HG03039 (cell line): ENCODE results near the gene SNRPD3.
"Not testable (repeated sequence)": the region's sequence is repeated elsewhere in the genome, so short reads cannot be mapped to it uniquely, and the experiment has no call there.

ENCODE experiments used
- ATAC-seq: cut with Tn5 transposase; IDR thresholded peaks from one replicate; pipeline ENCODE4 v1.9.1; 2021; ENCODE audit warnings: mild to moderate bottlenecking, moderate library complexity; ENCODE audit not compliant: unreplicated experiment

Gene SNRPD3

DNA sequence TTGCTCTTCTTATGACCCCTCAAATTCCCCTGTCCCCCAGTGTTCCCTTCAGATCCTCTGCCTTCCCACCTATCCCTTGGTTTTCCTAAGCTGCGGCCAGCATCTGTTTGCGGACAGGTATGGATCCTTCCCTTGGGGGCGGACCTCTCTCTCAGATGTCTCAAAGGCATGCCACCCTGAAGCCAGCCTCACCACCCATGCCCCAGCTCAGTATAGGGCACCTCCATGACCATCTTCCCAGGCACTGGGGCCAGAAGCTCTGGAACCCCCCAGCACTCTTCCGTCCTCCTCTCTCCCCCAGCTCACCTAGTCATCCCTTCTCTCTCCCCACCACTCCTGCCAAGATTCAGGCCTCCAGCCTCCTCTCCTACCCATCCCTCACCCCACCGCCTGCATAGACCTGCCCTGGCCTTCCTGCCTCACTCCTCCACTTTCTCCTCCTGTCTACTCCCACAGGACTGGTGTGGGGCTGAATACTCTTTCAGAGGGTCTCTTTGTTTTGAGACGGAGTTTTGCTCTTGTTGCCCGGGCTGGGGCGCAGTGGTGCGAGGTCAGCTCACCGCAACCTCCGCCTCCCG is 34.9 kb downstream of the SNRPD3 start:
- no peak for ATAC-seq

DNA sequence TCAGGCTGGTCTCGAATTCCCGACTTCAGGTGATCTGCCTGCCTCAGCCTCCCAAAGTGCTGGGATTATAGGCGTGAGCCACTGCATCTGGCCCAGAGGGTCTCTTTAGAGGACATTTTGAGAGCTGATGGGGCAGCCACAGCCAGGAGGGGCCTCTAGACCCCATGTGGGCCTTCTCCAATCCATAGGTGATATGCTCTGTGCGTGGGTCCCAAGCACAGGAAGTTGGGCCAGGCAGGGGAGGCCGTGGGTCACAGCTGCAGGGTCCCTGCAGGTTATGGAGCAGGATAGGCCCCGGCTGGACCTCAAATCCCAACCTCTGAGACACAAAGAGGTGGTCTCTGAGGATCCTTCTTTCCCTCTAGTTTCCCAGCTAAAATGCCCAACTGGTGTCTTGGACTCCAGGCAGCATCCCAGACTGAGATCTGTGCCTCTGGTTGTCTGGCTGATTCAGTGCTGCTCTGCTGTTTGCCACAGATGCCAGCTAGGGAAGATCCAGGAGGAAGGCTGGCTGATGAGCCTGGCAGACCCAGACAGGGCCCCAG is 35.6 kb downstream of the SNRPD3 start:
- no peak for ATAC-seq

DNA sequence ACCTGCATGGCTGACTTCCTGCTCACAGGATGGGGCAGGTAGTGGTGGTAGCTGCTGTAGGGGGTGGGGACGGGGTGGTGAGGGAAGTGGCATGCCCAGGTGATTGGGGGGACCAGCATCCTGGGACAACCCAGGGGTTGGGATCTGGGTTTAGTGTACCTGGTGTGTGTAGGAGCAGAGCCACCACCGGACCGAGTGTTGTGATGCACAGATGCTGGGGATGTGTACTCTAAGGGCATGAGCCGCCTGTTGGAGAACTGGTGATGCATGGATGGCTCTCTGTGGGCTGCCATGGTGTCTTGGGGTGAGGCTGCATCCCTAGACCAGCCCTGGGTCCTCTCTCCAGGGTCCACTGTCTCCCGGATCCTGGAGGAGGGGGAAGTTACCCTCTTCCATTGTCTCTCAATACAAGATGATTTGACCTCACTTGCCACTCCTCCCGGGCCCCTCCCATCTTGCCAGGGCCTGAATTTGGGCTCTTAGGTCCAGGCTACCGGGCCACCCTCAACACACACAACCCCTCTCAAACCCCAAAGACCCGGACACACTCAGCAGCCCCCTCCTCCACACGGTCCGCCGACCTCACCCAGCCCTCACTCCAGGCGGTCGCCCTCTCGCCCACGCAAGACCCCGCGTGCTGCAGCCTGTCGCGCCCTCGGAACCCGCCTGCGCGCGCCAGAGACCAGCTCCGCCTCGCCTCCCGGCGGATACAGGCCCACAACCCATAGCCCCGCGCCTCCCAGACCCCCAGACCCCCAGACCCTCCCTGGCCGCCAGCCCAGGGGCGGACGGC is 36.5 kb downstream of the SNRPD3 start:
- no peak for ATAC-seq

DNA sequence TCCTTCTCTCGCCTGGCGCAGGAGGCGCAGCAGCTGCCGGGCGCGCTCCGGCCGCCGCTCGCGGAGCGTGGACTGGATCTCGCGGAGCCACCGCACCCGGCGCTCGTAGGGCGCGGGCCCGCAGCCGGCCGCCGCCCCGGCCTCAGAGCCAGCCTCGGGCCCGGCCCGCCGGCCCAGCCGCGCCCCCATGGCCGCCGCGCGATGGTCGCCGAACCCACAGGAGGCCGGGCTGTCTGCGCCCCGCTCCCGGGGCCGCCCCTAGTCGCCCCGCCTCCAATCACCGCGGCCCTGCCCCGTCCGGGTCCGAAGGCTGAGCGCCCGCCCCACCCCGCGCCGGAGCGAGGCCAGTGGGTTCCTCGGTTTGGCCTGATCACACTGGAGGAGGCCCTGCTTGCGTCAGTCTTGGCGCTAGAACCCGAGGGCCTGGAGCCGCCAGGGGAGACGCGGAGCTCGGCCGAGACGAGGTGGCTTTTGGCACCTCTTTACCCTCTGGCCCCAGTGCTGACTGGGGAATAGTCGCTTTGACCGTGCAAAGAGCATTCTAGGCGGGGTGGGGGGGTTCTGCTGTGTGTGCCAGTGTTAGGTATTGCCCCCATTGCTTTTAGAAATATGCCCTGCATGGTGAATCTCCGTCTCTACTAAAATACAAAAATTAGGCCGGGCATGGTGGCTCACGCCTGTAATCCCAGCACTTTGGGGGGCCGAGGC is 37.2 kb downstream of the SNRPD3 start, which contains the start of gene LRRC75B:
Gene LRRC75B (minus strand): TSS at position 223 of the 708 bp plus-strand sequence. CDS start 34 bp downstream, at position 189.
- ATAC-seq, result no peak

DNA sequence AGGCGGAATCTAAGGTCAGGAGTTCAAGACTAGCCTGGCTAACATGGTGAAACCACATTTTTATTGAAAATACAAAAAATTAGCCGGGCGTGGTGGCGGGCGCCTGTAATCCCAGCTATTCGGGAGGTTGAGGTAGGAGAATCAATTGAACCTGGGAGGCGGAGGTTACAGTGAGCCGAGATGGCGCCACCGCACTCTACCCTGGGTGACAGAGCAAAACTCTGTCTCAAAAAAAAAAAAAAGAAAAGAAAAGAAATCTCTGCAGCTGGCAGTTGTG is 37.7 kb downstream of the SNRPD3 start:
- ATAC-seq, result not testable (repeated sequence)

DNA sequence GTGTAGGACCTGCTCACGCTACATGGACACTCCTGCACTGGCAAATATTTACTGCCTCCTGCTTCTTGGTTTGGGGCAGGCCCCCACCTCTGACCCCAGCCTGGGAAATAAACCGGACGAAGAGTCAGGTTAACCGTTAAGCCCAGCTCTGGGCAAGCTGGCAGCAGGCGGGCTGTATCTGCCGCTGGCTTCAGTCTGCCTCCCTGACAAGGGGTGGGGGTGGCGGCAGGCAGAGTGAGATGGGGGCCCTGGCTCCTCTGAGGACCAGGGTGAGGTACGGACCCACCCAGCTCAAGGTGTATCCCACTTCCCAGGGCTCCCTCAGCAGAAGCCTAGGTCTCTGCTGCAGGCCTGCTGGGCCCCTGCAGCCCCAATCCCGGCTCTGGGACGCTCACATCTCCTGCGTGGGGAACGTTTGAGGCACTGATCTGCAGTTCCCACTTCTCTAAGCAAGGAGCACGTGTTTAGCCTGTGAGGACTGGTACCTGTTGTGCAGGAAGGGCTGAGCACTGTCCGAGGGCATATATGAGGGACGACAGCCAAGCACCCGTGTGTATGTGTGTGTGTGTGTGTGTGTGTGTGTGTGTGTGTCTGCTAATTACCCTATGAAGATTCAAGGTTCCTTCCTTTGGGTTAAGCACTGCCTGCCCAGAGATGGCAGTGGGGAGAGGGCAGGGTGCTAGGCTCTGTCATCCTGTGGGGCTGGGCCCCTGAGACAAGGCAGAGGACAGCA is 38.2 kb downstream of the SNRPD3 start:
- no peak for ATAC-seq

DNA sequence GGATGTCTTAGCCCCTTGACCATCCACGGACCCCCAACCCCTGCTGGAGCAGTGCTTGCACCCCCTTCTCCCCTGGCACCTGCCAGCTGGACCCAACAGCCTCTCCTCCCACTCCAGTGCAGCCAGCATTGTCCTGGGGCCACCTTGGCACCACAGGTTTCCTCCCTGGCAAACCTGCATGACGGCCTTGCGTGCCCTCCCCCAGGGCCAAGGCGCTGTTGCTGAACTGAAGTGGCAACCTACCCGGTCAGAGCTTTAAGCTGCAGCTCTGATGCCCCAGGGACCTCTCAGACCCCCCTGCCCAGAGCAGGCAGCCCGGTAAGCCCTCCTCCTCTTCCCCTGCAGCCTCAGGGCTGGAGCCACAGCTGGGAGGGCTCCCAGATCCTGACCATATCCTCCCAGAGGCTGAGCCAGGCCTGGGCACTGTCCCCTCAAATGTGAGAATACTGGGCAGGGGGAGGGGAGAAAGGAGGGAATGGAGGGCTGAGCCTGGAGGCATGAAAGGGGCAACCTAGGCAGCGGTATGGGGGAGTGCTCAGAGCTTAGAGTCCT is 38.8 kb downstream of the SNRPD3 start:
- ATAC-seq, result no peak

DNA sequence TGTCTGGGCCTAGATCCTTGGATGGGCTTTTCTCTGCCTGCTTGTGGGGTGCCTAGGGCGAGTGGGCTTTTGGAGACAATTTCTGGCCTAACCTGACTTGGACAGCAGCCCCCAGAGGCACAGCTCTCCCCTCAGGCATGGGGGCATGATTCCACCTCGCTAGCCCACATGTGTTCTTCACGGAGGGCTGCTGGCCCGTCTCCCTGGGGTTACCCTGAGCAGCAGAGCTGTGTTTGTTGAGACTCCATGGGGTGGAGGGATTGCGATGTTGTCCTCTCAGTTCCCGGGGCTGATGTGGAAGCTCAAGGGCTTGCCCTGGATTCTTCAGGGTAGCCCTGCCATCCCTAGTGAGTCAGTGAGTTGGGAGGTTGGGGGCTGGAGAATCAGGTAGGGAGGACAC is 39.4 kb downstream of the SNRPD3 start:
- no peak for ATAC-seq

DNA sequence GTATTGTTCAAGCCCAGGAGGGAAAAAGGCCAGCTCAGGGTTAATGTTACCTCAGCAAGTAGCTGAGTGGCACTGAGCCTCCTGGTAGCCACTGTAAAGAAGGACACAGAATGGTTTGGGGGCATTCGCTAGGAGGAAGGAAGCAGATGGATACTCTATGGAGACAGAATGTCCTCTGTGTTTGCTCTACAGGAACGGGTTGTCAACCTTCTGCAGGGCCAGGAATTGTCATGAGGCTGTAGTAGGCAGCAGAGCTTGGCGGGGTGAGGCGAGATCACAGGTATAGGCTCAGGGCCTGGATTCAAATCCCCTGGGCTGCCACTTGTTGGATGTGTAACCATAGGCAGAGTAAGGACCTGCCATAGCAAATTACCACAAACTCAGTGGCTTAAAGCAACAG is 40.1 kb downstream of the SNRPD3 start:
- ATAC-seq, result no peak

DNA sequence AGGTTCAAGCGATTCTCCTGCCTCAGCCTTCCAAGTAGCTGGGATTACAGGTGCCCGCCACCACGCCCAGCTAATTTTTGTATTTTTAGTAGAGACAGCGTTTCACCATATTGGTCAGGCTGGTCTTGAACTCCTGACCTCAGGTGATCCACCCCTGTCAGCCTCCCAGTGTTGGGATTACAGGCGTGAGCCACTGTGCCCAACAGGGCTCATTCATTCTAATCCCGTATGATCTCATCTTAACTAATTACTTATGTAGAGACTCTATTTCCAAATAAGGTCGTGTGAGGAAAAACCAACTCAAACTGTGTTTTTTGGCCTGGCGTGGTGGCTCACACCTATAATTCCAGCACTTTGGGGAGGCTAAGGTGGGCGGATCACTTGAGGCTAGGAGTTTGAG is 41.3 kb downstream of the SNRPD3 start:
- not testable (repeated sequence) for ATAC-seq

DNA sequence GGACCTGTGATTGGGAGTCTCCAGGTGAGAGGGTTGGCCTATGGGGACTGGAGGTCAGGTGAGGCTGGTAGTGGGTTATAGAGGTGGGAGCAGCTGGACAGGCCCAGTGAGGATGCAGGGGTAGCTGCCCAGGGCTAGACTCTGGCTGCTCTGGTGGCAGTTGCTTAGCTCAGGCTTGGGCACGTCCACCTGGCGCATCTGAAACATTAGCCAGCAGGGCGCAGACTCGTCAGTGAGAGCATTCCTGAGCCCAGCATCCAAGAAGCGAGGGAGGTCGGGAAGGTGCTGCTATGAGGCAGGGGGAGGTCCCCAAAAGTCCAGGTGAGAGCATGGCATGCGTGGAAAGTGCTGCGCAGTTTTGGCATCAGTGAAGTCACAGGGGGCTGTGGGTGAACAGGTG is 43.7 kb downstream of the SNRPD3 start:
- no peak for ATAC-seq

DNA sequence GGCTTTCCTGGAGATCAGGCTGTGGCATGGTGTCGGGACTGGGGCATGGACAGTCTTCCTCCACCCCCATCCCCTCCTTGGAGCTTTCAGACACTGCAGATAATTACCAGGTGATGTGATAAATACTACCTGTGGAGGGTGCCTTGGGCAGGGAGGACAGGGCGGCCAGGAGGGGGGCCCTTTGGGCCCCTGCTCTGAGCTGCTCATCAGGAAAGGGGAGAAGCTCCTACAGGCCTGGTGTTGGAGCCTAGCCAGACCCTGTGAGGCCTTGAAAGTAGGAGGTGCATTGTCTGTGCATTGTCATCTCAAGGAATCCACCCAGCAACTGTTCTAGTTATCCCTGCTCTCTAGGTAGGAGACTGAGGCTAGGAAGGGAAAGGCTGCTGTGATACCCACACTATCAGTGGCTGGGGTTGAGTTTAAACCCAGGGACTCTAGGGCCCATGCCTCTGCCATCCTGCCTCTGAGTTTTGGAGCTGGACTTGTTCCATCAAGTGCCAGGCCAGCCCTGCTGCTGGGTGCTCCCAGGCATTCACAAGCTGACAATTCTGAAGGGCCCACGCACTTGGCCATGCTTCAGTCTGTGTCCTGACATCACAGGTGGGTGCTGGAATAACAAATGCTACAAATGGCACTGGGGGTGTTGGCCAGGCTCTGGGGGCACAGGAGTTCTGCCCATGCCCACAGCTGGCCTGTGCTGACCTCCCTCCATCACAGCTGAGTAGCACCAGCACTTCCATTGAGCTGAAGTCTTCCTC is 44.3 kb downstream of the SNRPD3 start:
- ATAC-seq, result not testable (repeated sequence)

DNA sequence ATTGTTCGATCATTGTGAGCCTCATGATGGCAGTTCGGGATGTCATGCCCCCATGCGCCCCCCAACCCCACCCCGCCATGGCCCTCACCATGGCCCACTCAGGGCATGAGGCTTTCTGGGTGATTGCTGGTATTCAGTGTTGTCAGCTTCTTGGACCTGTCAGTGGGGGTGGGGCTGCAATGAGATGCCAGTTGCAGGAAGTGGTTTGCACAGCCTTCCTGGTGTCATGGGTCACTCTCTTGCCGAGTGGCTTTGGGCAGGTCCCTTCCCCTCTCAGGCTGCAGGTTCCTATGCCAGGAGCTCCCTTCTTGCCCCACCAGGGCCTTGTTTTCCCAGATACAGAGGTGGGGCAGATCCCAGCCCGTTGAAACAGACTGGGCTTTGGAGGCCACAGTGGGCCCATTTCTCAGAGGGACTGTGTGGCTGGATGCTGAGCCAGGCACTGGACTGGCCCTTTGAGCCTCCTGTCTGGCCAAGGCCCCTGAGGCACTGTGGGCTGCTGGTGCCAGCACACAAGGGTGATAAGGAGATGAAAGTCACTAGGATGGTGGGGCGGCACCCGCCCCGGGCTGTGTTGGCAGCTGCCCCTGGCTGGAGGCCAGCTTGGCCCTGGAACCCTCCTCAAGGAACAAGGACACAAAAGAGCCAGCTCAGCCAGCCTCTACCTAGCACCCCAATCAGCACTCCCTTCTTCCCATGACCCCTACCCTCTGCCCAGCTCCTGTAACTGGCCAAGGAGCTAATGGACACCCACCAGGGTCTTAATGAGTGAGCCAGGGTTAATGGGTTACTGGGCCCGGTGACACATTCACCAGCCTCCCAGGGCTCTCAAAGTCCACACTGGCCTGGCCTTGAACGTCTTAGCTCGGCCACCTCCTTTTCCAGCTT is 45.7 kb downstream of the SNRPD3 start:
- no peak for ATAC-seq

DNA sequence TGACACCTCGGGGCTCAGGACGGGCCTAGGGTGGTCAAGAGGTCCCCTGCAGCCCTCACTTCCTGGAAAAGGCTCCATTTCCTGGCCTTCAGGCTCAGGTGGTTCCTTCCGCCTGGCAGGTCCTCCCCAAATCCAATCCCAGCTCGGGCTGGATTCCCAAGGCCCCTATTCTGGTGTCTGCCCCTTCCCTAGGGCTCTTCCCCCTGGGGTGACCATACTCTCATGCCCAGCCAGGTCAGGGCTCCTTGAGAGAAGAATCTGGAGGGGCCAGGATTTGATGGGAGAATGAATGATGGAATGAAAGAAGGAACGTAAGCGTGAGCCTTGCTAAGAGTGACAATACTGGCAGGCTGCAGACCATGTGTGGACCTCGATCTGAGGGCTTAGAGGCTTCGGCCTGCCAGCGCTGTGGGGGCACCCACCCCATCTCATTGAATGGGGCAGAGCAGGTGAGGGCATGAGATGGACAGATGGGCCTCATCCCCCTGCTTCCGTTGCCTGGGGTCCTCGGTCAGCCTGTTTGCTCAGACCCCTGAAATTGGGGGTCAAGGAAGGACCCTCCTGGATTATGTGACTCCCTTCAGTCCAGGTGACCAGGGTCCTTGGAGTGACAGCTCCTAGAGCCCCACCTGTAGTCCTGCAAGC is 46.4 kb downstream of the SNRPD3 start:
- not testable (repeated sequence) for ATAC-seq

DNA sequence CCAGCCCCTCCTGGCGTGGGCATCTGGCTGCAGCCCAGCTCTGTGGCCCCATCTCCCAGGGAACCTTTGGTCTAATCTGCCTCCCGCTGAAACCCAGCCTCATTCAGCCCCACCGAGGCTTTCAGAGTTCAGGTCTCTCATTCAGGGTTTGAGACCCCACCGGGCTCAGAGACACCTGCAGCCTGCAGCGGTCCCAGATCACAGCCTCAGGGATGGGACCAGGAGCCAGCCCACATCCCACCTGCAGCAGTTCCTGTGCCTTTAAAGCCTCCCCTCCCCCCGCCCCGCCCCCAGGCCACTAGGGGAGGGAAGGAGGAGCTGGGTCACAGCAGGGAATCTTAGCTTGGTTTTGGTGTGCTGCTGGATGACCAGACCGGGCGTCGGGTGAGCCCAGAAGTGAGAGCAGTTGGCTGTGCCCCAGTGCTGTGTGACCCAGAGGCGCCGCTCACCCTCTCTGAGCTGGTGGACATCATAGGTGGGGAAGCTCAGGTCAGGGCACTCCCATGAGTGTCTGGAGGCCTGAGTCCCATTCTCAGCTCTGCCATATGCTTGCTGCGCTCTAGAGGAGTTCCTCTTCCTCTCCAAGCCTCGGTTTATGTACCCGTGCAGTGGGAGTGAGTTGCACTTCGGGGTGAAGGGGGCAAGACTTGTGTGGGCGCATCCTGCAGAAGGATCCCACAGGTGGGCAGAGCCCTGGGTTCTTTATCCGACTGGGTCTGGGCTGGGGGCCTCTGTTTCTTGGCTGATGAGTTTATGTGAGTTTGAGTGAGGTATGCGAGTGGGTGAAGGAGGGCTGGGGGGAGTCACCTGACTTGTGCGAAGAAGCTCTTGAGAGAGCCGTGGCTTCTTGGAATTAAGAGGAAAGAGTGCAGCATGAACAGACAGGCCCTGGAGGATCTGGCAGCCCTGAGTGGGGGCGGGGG is 47.3 kb downstream of the SNRPD3 start, which contains the start of gene GGT1:
Gene GGT1 (plus strand): TSS at position 347 of the 923 bp plus-strand sequence. CDS start 7,889 bp downstream, outside the sequence.
- not testable (repeated sequence) for ATAC-seq

DNA sequence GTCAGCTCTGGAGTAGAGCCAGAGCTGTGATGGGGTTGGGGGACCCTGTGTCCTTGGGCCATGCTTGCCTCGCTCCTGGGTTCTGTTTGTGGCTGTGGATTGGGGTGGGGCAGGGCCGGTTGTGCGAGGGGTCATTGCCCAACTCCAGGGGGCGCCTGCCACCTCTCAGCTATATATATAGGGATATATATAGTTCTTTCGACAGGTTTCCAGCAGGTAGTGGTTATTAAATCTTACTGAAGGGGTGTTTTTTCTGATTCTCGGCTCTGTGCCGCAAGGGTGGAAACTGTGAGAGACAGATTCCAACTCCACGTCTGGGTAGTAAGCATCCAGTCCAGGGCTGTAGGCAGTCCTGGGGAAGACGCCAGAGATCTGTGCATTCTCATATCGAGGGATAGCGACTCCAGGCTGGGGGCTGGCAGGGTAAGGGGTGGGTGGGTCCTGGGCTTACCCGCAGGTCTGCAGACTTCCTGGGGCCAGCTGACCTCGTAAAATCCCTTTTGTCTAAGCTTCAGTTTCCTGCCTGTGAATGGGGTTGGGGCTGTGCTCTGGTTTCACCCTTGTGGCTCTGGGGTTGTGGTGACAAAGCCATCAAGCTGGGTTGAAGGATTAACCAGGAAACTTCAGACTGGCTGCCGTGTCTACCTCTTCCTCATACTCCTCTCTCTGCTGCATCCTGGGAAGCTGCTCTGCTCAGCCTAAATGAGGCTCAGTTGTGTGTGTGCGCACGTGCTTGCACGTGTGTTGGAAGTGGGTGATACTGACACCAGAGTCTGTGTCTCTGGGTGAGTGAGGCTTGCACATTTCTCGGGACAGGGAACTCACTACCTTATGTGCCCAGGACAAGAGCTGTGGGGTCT is 48.2 kb downstream of the SNRPD3 start:
- ATAC-seq, result not testable (repeated sequence)
